ENCODE measurements around the gene SLC31A1. TPM values are rescaled to one million over a fixed set of nuclear protein-coding genes. Genes with fewer than 3 reads are reported as not detected.

The SLC31A1 gene
- total RNA-seq, 1 donor from 2014 or later = 28.5 TPM

GRCh38 chr9:113186137-113186755 is 35.1 kb upstream of the SLC31A1 start:
- Mint-ChIP-seq H3K4me3 (ENCODE audit: low read depth) (no peak overlapping the region), H3K36me3 (ENCODE audit: insufficient read depth) (peaks cover 19% of the 10 kb centered on the region), H3K9me3 (ENCODE audit: low read depth) (no peaks in the 10 kb centered on the region), H3K27ac (no peak overlapping the region), H3K27me3 (no peaks in the 10 kb centered on the region), H3K4me1 (ENCODE audit: low read depth) (no peaks in the 10 kb centered on the region)
- TF ChIP-seq CTCF (IDR thresholded peaks at IDR 0.05; ENCODE audit: unreplicated experiment) = no peak
- DNase-seq (ENCODE audit: low spot score, unreplicated experiment) = no peak

DNA sequence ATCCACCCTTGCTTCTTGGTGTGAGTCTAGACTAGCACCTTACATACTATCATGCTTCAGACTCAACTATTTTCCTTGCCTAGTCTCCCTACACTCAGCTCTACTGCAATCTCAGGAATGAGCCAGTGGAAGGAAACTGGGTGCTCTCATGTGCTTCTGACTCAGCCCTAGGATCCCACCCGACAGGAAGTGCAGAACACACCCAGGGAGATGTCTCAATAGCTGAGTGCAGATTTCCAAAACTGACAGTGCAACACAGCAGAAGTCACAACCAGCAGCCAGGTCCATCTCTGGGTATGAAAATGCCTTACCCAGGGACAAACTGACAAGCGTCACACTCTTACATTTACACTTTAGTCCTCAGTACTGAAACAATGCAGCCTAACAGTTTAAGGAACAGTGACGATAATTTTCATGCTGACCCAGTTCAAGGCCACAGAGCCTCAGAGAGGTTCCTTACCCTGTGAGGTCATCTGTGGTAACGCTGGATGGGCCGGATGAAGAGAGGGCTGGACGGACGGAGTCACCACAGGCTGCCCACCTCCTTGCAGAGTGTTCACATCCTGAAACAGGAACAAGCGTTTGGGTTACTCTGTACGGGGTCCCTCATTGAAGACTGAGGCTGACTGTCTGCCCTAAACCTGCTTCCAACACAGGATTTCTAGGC is 33.3 kb upstream of the SLC31A1 start:
- no peak for DNase-seq (ENCODE audit: low spot score, unreplicated experiment)
- H3K36me3 Mint-ChIP-seq (ENCODE audit: insufficient read depth) = peaks cover 9% of the 10 kb centered on the region
- no peak for TF ChIP-seq CTCF (IDR thresholded peaks at IDR 0.05; ENCODE audit: unreplicated experiment)
- no peaks in the 10 kb centered on the region for H3K9me3 Mint-ChIP-seq (ENCODE audit: low read depth)
- no peak overlapping the region for H3K4me3 Mint-ChIP-seq (ENCODE audit: low read depth)
- H3K4me1 Mint-ChIP-seq (ENCODE audit: low read depth) = no peaks in the 10 kb centered on the region
- H3K27me3 Mint-ChIP-seq = no peaks in the 10 kb centered on the region
- no peak overlapping the region for H3K27ac Mint-ChIP-seq

DNA sequence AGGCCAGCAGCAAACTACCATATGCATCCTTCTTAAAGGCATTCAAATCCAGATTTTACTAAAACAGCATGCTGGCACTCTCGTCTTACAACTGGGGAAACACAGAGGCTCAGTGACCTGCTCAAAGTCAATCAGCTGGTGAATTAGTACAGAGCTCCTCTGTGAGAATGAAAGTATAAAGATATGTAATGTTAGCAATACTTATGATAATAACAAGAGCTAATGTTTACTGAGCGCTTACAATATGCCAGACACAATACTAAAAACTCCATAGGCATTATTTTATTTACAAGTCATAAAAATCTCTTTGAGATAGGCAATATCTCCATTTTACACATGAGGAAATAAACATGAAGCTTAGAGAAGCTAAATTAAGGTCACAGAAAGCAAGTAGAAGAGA is 28.9 kb upstream of the SLC31A1 start:
- Mint-ChIP-seq H3K27me3 (no peaks in the 10 kb centered on the region), H3K4me1 (ENCODE audit: low read depth) (no peaks in the 10 kb centered on the region), H3K4me3 (ENCODE audit: low read depth) (no peak overlapping the region), H3K9me3 (ENCODE audit: low read depth) (no peaks in the 10 kb centered on the region), H3K36me3 (ENCODE audit: insufficient read depth) (peaks cover 13% of the 10 kb centered on the region), H3K27ac (no peak overlapping the region)
- DNase-seq (ENCODE audit: low spot score, unreplicated experiment) = no peak
- no peak for TF ChIP-seq CTCF (IDR thresholded peaks at IDR 0.05; ENCODE audit: unreplicated experiment)

- no peak for DNase-seq (ENCODE audit: low spot score, unreplicated experiment)
- peaks cover 28% of the 10 kb centered on the region for H3K36me3 Mint-ChIP-seq (ENCODE audit: insufficient read depth)
- no peaks in the 10 kb centered on the region for H3K27me3 Mint-ChIP-seq
- no peaks in the 10 kb centered on the region for H3K9me3 Mint-ChIP-seq (ENCODE audit: low read depth)
- no peak for TF ChIP-seq CTCF (IDR thresholded peaks at IDR 0.05; ENCODE audit: unreplicated experiment)
- H3K27ac Mint-ChIP-seq = no peak overlapping the region
- H3K4me3 Mint-ChIP-seq (ENCODE audit: low read depth) = no peak overlapping the region
- no peaks in the 10 kb centered on the region for H3K4me1 Mint-ChIP-seq (ENCODE audit: low read depth)
Measured at GRCh38 chr9:113199683-113200329, 21.5 kb upstream of the SLC31A1 start.

DNA sequence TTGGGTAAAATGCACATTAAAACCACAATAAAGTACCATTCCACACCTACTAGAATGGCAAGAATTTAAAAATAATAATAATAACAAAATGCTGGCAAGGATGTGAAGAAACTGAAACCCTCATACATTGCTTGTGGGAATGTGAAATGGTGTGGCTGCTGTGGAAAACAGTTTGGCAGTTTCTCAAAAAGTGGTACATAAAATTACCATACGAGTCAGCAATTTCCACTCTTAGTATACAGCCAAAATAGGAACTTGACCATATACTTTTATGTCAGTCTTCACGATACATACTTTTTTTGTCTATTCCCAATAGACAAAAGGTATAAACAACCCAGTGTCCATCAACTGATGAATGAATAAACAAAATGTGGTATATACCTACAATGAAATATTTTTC is 15.9 kb upstream of the SLC31A1 start:
- Mint-ChIP-seq H3K27me3 (no peaks in the 10 kb centered on the region), H3K9me3 (ENCODE audit: low read depth) (no peaks in the 10 kb centered on the region), H3K36me3 (ENCODE audit: insufficient read depth) (peaks cover 17% of the 10 kb centered on the region), H3K27ac (no peak overlapping the region), H3K4me3 (ENCODE audit: low read depth) (no peak overlapping the region), H3K4me1 (ENCODE audit: low read depth) (no peaks in the 10 kb centered on the region)
- DNase-seq (ENCODE audit: low spot score, unreplicated experiment) = no peak
- TF ChIP-seq CTCF (IDR thresholded peaks at IDR 0.05; ENCODE audit: unreplicated experiment) = no peak
